HG03558 (cell line): ENCODE results near the gene INSIG1.

Source experiments
- ATAC-seq: cut with Tn5 transposase; IDR thresholded peaks from one replicate; pipeline ENCODE4 v1.9.1; 2021; ENCODE audit warnings: moderate number of reproducible peaks; ENCODE audit not compliant: unreplicated experiment; ENCODE audit errors: extremely low read depth

The INSIG1 gene

DNA sequence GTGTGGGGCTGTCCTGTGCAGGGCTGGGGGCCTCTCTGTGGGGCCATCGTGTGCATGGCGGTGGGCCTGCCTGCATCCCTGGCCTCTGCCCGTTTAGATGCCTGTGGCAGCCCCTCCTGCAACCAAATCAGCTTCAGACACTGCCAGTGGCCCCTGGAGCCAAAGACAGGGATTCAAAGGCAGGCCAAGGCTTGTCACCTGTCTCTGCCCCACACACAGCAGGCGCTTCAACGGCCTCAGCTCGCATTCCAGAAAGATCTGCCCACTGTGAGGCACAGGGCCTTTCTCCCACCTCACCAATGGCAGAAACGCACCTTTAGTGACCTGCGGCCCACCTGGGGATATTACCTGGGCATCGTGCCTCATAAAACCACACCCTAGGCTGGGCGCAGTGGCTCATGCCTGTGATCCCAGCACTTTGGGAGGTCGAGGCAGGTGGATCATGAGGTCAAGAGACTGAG lies 46.0 kb downstream of the INSIG1 start:
- no peak for ATAC-seq

GRCh38 chr7:155344270-155344617 lies 46.6 kb downstream of the INSIG1 start:
- no peak for ATAC-seq

DNA sequence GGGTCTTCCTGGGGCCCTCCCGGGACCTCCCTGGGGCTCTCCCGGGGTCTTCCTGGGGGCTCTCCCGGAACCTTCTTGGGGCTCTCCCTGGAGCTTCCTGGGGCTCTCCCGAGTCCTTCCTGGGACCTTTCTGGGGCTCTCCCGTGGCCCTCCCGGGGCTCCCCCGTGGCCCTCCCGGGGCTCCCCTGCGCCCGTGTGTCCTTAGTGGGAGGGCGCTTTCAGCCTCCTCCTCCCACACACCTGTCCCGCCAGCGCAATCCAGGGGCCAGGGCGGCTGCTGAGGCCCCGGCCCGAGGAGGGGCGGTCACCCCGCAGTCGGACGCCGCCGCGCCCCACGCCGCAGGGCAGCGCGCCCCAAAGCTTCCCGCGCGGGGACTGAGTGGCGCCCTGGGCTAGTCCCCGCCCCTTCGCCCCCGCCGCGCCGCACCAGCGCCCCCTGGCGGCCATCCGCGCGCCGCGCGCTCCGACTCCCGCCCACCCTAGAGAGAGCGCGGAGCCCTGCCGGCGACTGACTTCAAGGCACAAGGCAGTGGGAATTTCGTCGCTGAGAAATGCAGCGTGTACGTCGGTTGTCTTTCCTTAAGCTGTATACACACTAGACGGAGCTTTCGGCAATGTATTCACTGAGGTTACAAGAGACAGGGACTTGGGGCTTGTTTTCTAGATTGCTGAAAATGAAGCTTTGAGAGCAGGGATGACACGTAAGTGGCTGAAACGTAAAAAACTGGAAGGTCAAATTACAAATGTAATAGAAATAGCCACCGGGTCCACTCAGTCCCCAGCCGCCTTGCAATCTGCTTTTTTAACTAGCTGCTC lies 47.1 kb downstream of the INSIG1 start:
- peak; percentile 73 for ATAC-seq

GRCh38 chr7:155345490-155345889 lies 47.8 kb downstream of the INSIG1 start:
- no peak for ATAC-seq

GRCh38 chr7:155346285-155346684 lies 48.6 kb downstream of the INSIG1 start:
- no peak for ATAC-seq

- no peak for ATAC-seq
These were observed 51.1 kb downstream of the INSIG1 start for GRCh38 chr7:155348806-155349205.

GRCh38 chr7:155349601-155350331 lies 52.1 kb downstream of the INSIG1 start:
- no peak for ATAC-seq

GRCh38 chr7:155351120-155351870 lies 53.6 kb downstream of the INSIG1 start:
- ATAC-seq, result no peak

DNA sequence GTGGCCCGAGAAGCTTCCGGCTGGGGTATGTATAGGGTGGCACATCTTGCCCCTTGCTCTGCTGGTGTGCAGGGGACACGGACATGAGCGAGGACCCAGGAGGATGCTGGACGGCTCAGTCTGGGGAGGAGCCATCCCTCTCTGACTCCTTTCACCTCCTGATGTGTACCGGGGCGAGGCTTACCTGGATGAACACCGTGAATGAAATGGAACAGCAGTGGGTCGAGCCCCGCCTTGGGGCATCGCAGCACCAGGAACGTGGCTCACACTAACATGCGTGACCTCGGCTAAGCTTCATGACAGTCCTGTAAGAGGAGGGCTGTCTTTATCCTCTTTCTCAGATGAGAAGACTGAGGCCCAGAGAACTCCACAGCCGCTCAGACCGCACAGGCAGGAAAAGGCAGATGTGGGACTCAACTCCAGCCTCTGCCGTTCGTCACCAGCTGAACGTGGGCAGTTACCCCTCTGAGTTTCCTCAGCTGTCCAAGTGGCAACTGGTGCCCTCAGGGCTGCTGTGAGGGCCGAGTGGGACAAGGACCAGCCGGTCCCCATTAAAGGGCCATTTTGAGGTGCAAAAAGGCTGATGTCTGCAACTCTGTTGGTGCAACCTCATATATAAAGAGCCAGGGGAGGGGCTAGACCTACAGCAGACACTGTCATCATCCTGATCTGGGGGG lies 54.5 kb downstream of the INSIG1 start:
- no peak for ATAC-seq

DNA sequence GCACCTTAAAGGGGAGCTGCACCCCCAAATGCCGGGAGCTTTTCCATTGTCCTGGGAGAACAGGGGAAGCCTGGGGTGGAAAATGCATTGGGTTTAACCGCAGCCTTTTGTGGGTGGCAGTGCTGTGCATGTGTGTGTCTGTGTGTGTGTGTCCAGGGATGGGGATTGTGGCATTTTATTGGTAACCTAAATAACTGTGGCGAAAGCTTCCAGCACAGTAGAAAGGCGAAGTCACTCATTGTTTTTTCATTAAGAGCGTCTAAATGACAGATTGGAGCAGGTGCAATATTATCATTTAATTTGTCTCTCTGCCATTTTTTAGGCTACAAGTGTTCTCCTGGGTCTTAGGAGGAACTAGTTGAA lies 55.1 kb downstream of the INSIG1 start:
- no peak for ATAC-seq

DNA sequence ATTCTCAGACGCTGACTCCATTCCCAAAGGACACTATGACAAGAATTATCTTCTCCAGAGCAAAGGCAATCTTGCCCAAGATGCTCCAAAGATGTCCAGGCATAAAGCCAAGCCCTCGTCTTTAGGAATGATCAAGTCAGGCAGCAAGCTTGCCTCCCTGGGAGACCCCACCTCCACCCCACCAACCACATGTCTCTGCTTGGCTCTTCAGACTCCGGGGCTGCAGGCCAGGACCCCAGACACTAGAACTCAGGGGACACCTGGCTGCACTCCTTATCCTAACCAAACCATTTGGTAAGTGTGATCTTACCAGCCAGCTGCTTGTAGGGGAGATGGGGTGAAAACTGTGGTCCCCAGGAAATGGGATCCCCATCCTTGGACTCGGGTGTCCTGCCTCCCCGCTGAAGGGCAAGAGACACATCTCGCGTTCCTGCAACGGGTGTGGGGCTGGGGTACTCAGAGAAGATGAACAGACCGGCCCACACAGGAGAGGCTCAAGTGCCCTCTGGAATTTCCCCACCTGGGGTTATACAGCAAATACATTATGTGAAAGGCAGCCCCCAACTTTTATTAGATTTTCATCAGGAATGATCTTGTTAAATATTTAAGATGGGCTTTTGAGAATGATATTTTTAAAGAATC lies 55.7 kb downstream of the INSIG1 start:
- no peak for ATAC-seq

- ATAC-seq, result no peak
These were observed 56.8 kb downstream of the INSIG1 start for GRCh38 chr7:155354371-155355048.

DNA sequence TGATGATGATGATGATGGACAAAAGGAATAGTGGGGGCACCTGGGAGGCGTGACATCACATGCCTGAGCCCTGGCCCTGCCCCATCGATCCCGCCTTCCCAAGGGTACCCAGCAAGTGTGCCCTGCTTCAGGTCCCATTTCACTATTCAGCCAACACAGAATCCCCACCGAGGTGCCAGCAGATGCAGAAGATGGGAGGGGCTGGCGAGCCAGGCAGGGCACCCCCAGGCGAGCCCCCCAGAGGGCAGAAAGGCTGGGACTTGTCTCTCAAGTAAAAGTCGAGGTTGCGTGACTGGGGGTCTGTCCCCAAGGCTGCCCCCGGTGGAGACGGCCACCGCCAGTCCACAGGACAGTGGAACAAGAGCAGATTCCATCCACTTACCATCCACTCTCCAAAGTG lies 57.5 kb downstream of the INSIG1 start:
- no peak for ATAC-seq

DNA sequence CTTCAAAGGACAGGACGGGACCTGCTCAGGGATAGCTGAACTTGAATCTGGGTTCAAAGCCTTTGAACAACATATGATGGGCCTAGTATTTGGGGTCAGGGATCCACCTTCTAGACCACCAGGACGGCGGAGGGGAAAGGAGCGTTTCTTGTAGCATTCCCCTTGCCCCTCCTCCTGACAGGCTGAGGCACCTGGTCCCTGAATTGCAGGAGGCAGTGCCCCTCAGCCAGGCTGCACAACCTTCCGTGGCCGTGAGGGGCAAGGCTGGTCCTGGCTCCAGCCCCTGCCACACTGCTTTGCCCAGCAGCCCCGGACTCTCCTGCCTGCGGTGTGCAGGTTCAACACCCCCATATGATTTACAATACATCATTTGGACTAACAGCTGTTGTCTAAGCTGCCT lies 58.1 kb downstream of the INSIG1 start:
- no peak for ATAC-seq

DNA sequence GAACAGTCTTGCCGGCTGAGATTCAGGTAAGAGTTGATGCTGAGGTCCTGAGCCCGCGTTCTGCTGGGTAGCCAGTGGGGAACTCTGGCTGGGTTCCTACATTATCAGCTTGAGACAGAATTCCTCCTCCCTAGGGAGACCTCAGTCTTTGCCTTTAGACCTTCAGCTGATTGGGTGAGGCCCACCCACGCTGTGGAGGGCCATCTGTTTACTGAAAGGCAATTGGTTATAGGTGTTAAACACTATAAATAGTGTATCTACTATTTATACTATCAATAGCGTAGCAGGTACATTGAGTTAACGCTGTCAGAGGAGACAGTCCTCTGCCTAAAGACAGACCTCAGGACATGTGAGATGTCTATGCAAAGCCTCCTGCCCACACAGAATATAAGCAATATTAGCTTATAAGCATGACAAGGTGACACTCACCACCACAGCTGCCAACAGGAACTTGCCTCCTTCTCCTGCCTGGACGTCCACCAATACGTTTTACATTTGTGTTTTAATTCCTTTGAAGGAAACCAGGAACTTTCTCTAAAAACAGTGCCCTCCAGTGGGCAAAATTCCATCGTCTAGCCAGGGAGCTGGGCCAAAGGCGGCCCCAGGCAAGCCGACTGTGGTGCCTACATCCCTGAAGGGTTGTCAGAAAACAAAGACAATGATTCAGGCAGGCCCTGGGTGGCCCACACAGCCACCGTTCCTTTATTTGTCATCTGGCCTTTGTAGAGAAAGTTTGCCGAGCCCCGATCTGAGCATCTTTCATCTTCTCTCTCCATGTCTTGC lies 58.8 kb downstream of the INSIG1 start:
- no peak for ATAC-seq

DNA sequence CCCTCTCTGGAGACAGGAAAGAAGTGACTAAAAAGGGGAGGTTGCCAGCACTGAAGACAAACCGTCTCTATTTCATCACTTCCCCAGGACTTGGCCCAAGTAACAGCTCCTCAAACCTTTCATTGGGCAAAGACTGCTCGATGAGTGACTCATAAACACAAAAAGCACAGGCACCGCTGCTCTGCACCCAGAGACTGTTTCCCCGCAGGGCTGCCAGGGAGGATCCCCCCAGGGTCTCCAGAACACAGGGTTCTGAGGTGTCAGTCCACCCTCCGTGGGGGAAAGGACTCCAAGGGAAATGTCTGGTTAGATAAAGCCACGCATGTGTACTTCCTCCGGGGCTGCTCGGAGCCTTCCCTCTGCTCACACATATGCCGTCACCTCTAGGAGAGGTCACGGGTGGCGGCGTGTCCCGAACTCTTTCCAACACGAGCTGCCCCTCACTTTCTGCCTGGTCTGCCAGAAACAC lies 59.9 kb downstream of the INSIG1 start:
- no peak for ATAC-seq

GRCh38 chr7:155358066-155358947 lies 60.6 kb downstream of the INSIG1 start:
- no peak for ATAC-seq
